Ishikawa (cell line): Measurements from ENCODE around the gene GLRX5.

Source experiments
- CEBPB ChIP-seq: IDR thresholded peaks from 2 replicates; pipeline ENCODE4 v1.6.1; 2012
- CREB1 ChIP-seq: IDR thresholded peaks from 2 replicates; pipeline ENCODE4 v1.6.1; 2012; ENCODE audit warnings: low read depth
- EGR1 ChIP-seq: IDR thresholded peaks from 2 replicates; pipeline ENCODE4 v1.6.1; 2012
- EP300 ChIP-seq: IDR thresholded peaks from 2 replicates; pipeline ENCODE4 v1.6.1; 2012; ENCODE audit warnings: borderline replicate concordance
- FOXM1 ChIP-seq: IDR thresholded peaks from 2 replicates; pipeline ENCODE4 v1.6.1; 2012; ENCODE audit warnings: low read depth, borderline replicate concordance
- NFIC ChIP-seq: IDR thresholded peaks from 2 replicates; pipeline ENCODE4 v1.6.1; 2012
- RAD21 ChIP-seq: IDR thresholded peaks from 2 replicates; pipeline ENCODE4 v1.6.1; 2012; ENCODE audit warnings: low read depth
- REST ChIP-seq: IDR thresholded peaks from 2 replicates; pipeline ENCODE4 v1.6.1; 2012; ENCODE audit warnings: low read depth, mild to moderate bottlenecking
- TAF1 ChIP-seq: IDR thresholded peaks from 2 replicates; pipeline ENCODE4 v1.6.1; 2012; ENCODE audit warnings: low read depth, mild to moderate bottlenecking
- TCF12 ChIP-seq: IDR thresholded peaks from 2 replicates; pipeline ENCODE4 v1.6.1; 2012; ENCODE audit warnings: low read depth
- TEAD4 ChIP-seq: IDR thresholded peaks from 2 replicates; pipeline ENCODE4 v1.6.1; 2012
- YY1 ChIP-seq: IDR thresholded peaks from 2 replicates; pipeline ENCODE4 v1.6.1; 2012; ENCODE audit warnings: low read depth
- ZBTB7A ChIP-seq: IDR thresholded peaks from 2 replicates; pipeline ENCODE4 v1.6.1; 2012; ENCODE audit warnings: low read depth
- TF ChIP-seq, protein P1 (sequence below): IDR thresholded peaks from 2 replicates; pipeline ENCODE4 v1.6.1; 2012
- TF ChIP-seq, protein P2 (sequence below): IDR thresholded peaks from 2 replicates; pipeline ENCODE4 v1.6.1; 2012

Gene GLRX5

GRCh38 chr14:95515596-95516552 lies 19.0 kb upstream of the GLRX5 start:
- TF ChIP-seq TCF12 (no peak), EGR1 (peak; percentile 26; the same call in 1 of the 2 replicates), TAF1 (no peak), CREB1 (no peak), YY1 (no peak), RAD21 (no peak), TEAD4 (no peak), FOXM1 (no peak), REST (no peak), ZBTB7A (0 out of 2 replicates have a peak, but pooled peaks have one; percentile 64), EP300 (no peak), NFIC (no peak), CEBPB (no peak)
- TF ChIP-seq, protein P1, sequence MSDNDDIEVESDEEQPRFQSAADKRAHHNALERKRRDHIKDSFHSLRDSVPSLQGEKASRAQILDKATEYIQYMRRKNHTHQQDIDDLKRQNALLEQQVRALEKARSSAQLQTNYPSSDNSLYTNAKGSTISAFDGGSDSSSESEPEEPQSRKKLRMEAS = 0 out of 2 replicates have a peak, but pooled peaks have one; percentile 9
- TF ChIP-seq, protein P2, sequence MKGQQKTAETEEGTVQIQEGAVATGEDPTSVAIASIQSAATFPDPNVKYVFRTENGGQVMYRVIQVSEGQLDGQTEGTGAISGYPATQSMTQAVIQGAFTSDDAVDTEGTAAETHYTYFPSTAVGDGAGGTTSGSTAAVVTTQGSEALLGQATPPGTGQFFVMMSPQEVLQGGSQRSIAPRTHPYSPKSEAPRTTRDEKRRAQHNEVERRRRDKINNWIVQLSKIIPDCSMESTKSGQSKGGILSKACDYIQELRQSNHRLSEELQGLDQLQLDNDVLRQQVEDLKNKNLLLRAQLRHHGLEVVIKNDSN = no peak

- no peak for TF ChIP-seq TAF1
- TF ChIP-seq TCF12 = no peak
- TF ChIP-seq, protein P1 = 0 out of 2 replicates have a peak, but pooled peaks have one; percentile 8
- peak; percentile 70; the same call in 1 of the 2 replicates for TF ChIP-seq ZBTB7A
These were observed 18.2 kb upstream of the GLRX5 start, which contains the start of gene SYNE3 for GRCh38 chr14:95516554-95517181. SYNE3 (minus strand) TSS chr14:95516650; CDS start chr14:95475821, 40,829 bp downstream.

DNA sequence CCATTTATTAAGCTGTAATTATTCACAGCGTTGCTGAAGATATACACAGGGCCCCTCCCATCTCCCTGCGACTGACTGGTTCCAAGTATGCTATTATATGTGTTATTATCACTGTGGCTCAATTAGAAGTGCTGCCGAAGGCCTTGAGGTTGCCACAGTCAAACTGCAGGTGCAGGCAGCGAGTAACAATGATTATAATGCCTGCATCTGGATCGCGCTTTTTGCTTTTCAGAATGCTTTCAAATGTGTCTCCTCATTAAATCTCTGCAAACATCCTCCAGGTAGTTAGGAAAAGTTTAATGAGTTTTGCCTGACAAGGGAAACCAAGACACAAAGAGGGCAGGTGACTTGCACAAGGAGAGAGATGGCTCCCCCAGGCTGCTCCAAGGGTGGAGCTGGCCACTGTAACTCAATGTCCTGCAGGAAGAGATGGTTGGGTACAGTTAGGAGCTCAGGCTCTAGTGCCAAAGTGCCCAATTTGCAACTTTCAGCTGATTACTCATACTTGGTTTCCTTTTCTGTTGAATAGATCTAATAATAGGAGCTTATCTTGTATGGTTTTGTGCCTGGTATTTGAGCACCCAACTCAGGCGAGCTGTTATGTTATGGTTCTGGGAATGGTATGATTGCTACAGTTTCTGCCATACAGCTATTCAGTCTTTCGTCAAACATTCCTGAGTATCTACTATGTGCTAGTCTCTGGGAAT lies 16.7 kb upstream of the GLRX5 start:
- TF ChIP-seq REST (no peak), TEAD4 (no peak), ZBTB7A (no peak), EGR1 (no peak), FOXM1 (no peak), NFIC (no peak), TCF12 (no peak), CEBPB (no peak), CREB1 (no peak), RAD21 (no peak), YY1 (no peak), TAF1 (no peak)
- TF ChIP-seq, protein P1 = no peak
- TF ChIP-seq, protein P2 = no peak

DNA sequence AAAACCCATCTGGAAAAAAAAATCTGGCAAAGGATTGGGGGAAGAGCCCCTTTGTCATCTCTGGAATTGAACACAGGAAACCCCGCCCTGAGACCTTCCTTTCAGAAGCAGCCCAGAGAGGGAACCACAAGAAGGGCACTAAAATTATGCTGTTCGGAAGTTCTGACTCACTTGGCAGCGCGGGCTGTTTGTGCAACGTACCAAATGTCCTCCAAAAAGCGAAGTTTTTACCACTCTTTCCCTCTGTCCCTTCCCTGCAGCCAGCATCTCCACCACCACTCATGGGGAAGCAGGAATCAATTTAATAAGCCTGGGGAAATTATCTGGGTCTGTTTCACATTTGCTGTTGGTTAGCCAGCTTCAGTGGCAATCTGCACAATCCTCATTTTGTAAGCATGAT lies 15.2 kb upstream of the GLRX5 start:
- TF ChIP-seq YY1 (no peak), EP300 (no peak), TCF12 (no peak), RAD21 (no peak), ZBTB7A (no peak), REST (no peak), CEBPB (no peak), TAF1 (no peak), NFIC (no peak), EGR1 (no peak), FOXM1 (no peak), CREB1 (no peak), TEAD4 (no peak)
- TF ChIP-seq, protein P1 = no peak
- TF ChIP-seq, protein P2 = no peak
